Small intestine (tissue), 7 donors: ENCODE results near the gene ASB8. TPM values are rescaled to one million over a fixed set of nuclear protein-coding genes. Genes with fewer than 3 reads are reported as not detected.
"Not testable (repeated sequence)": the region's sequence is repeated elsewhere in the genome, so short reads cannot be mapped to it uniquely, and the experiment has no call there.

Experiments used
- DNase-seq, 2 donors: peaks; one replicate each; pipeline versions ENCODE4 v3.0.0 to v3.0.0-alpha.2; 2013
- FAIRE-seq: peaks from 2 replicates; lab custom pipeline; 2012; peaks lifted over from hg19 to GRCh38; lab: Jason Lieb, UNC
- H3K27ac ChIP-seq, 3 donors: one replicate each; pipeline ENCODE4 v1.5.1; 2013; ENCODE audit warnings: low read length in 2 of 3, mild to moderate bottlenecking in 2 of 3, control low read depth in 1 of 3, inconsistent platforms in 1 of 3, low read depth in 1 of 3, moderate library complexity in 1 of 3
- H3K27me3 ChIP-seq, 3 donors: one replicate each; pipeline ENCODE4 v1.6.1; 2013; ENCODE audit warnings: low read length in 3 of 3, inconsistent platforms in 1 of 3; ENCODE audit not compliant: control insufficient read depth in 3 of 3, insufficient read depth in 3 of 3
- H3K36me3 ChIP-seq, 3 donors: one replicate each; pipeline ENCODE4 v1.6.1; 2013; ENCODE audit warnings: low read length in 3 of 3, inconsistent platforms in 1 of 3, low read depth in 1 of 3, mild to moderate bottlenecking in 1 of 3, moderate library complexity in 1 of 3; ENCODE audit not compliant: control insufficient read depth in 3 of 3, insufficient read depth in 2 of 3
- H3K4me1 ChIP-seq, 3 donors: one replicate each; pipeline ENCODE4 v1.6.1; 2013; ENCODE audit warnings: low read length in 2 of 3, inconsistent platforms in 1 of 3, low read depth in 1 of 3, mild to moderate bottlenecking in 1 of 3, moderate library complexity in 1 of 3; ENCODE audit not compliant: control insufficient read depth in 3 of 3, insufficient read depth in 2 of 3
- H3K4me3 ChIP-seq, 3 donors: one replicate each; pipeline ENCODE4 v1.5.1; 2013; ENCODE audit warnings: low read length in 3 of 3, control low read depth in 1 of 3, inconsistent platforms in 1 of 3, low read depth in 1 of 3, mild to moderate bottlenecking in 1 of 3, moderate library complexity in 1 of 3
- H3K9me3 ChIP-seq, 2 donors: one replicate each; pipeline ENCODE4 v1.6.1; 2013; ENCODE audit warnings: low read depth in 1 of 2, low read length in 1 of 2; ENCODE audit not compliant: control insufficient read depth in 2 of 2, insufficient read depth in 1 of 2
- WGBS, 3 donors: extraction: QIAGEN DNeasy Blood & Tissue Kit; methylation state at CpG; one replicate each; pipeline ENCODE4 v1.1.7; 2013; 5-methylcytosine and 5-hydroxymethylcytosine counted together
- polyA plus RNA-seq, 4 donors: library from polyadenylated mRNA; stranded (reverse) in 3 of 4; unstranded in 1 of 4; fragments of 200-250 nt in 3 of 4; fragments of 120-200 nt in 1 of 4; gene quantifications; one replicate each; pipeline versions ENCODE4 v1.2.1 to v1.2.3, GENCODE V29; 2013
- donor health status: healthy with polysubstance abuse.
- donor health status: control.
- donor health status: control.
- donor health status: Bipolar disorder and iron deficiency.
- donor health status: healthy.

ASB8 gene
- polyA plus RNA-seq, 4 donors, result 17.6 to 29.6 (median 24.0) TPM

GRCh38 chr12:48115957-48116356 is 41.4 kb downstream of the ASB8 start:
- 75 to 96% (median 93%) methylated on average over 1 of the region's 1 CpG for WGBS, 3 donors
- DNase-seq, result no peak
- H3K27ac ChIP-seq, result no peak overlapping the region
- peaks cover 0 to 3% (median 0%) of the 10 kb centered on the region in 3 donors for H3K4me1 ChIP-seq
- no peaks in the 10 kb centered on the region for H3K36me3 ChIP-seq
- no peak for FAIRE-seq
- no peak overlapping the region for H3K4me3 ChIP-seq
- H3K9me3 ChIP-seq, result no peaks in the 10 kb centered on the region
- no peaks in the 10 kb centered on the region for H3K27me3 ChIP-seq

DNA sequence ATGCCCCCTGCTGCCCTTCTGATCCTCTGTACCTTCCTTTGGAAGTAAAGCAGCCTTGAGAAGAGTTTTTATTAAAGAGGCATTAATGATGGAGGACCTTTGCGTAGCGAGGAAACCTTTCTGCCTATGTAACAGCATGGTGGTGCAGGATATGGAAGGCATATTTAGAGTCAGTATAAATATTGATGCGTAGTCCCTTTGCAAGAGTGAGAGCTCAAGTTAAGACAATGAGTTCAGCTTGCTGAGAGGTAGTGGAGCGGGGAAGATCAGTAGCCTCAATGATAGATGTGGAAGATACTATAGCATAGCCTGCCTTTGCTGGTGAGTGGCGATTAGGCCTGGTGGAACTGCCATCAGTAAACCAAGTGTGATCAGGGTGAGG is 46.0 kb downstream of the ASB8 start:
- not testable (repeated sequence) for FAIRE-seq, H3K4me3 ChIP-seq, H3K36me3 ChIP-seq, DNase-seq, H3K27me3 ChIP-seq, H3K27ac ChIP-seq, H3K4me1 ChIP-seq, H3K9me3 ChIP-seq
- 94 to 97% (median 96%) methylated on average over 5 of the region's 5 CpGs for WGBS, 3 donors

GRCh38 chr12:48110691-48111311 is 46.5 kb downstream of the ASB8 start:
- DNase-seq (peak in 1 of 2 donors; percentile 45), FAIRE-seq (no peak)
- H3K36me3 ChIP-seq, result no peaks in the 10 kb centered on the region
- no peak overlapping the region for H3K27ac ChIP-seq
- WGBS, 3 donors, result 79 to 90% (median 79%) methylated on average over 1 of the region's 1 CpG
- H3K27me3 ChIP-seq, result no peaks in the 10 kb centered on the region
- H3K9me3 ChIP-seq, result no peaks in the 10 kb centered on the region
- peaks cover 0 to 8% (median 4%) of the 10 kb centered on the region in 3 donors for H3K4me1 ChIP-seq
- no peak overlapping the region for H3K4me3 ChIP-seq

DNA sequence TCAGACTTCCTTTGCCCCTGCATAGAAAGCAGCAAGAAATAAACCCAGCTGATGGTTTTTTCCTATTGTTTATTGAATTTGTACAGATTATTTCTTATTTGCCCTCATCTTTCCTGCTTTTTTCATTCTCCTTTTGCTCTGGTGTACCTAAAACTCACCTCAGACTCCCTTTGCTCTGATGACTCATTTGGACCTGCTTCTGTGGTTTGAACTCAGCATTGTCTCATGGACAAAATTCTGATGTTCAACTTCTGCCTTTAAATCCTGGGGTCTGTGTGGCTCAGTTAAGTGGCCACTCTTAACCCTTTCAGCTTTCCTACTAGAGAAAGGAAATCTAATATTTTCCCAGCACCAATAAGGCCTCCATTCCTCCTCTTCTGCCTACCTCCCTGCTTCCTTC is 47.9 kb downstream of the ASB8 start:
- peaks cover 2 to 8% (median 7%) of the 10 kb centered on the region in 3 donors for H3K4me1 ChIP-seq
- no peak overlapping the region for H3K27ac ChIP-seq
- FAIRE-seq (no peak), DNase-seq (no peak)
- H3K4me3 ChIP-seq, result no peak overlapping the region
- H3K36me3 ChIP-seq, result no peaks in the 10 kb centered on the region
- no peaks in the 10 kb centered on the region for H3K27me3 ChIP-seq
- no peaks in the 10 kb centered on the region for H3K9me3 ChIP-seq

DNA sequence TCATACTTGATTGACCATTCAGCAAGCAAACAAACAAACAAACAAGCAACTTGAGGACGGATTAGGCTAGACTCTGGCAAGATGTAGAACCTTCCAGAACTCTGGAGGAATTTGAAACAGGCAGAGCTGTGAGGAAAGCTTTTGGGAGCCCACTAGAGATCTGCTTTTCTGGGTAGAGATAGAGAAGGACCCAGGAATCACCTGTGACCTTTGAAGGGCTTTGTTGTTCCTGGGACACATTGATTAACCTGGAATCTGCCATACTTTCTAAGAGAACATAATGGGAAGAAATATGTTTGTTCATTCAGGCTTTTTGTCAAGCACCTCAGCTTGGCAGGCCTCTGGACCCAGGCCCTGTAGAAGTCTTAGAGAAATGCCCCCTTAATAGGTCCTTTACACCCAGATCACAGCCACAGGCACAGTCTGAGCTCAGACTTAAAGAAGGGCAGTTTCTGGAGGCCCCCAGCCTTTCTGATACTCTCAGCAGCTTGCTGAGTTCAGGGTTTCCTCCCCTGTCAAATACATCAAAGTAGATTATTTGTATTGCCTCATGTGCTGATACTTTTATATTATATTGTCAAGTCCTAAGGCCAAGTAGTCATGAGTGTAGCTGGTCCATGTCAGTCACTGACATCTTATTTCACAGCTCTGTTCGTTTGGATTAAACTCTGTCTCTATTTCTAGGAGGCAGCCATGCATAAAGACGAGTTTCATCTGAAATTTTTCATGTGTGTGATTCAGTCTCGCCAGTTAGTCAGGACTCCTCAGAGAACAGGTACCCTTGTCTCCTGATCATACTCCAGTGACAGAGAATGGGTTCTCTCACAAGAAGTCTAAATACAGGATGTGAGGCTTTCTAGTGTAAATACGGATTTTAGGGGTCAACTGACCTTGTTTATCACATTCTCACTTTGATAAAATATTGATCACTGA is 50.4 kb downstream of the ASB8 start:
- FAIRE-seq (no peak), DNase-seq (peak in 1 of 2 donors; percentile 31)
- Histone ChIP-seq H3K27me3 (no peaks in the 10 kb centered on the region), H3K4me3 (peak overlapping the region in 2 of 3 donors; percentile 94 to 100), H3K36me3 (no peaks in the 10 kb centered on the region), H3K9me3 (no peaks in the 10 kb centered on the region), H3K27ac (peak overlapping the region; percentile 89 to 97 (median 96)), H3K4me1 (peaks cover 2 to 8% (median 8%) of the 10 kb centered on the region in 3 donors)
- WGBS, 3 donors, result 63 to 72% (median 69%) methylated on average over 5 of the region's 5 CpGs

GRCh38 chr12:48105867-48106680 is 51.2 kb downstream of the ASB8 start, which contains the start of gene SENP1:
SENP1 (minus strand) TSS chr12:48106079; CDS start chr12:48101472, 4,607 bp downstream.
- peak within 1 kb of the TSS; percentile 89 to 97 (median 96) for H3K27ac ChIP-seq
- H3K4me3 ChIP-seq, result peak within 1 kb of the TSS; percentile 78 to 100 (median 94)
- WGBS, 3 donors, result 0 to 1% (median 0%) methylated on average over 46 to 53 of the region's 53 CpGs
- DNase-seq, result peak; percentile 87 to 96
- H3K4me1 ChIP-seq, result peaks cover 2 to 8% (median 8%) of the 10 kb centered on the region in 3 donors
- FAIRE-seq, result no peak
- no peaks in the 10 kb centered on the region for H3K27me3 ChIP-seq
- no peaks in the 10 kb centered on the region for H3K36me3 ChIP-seq
- no peaks in the 10 kb centered on the region for H3K9me3 ChIP-seq

DNA sequence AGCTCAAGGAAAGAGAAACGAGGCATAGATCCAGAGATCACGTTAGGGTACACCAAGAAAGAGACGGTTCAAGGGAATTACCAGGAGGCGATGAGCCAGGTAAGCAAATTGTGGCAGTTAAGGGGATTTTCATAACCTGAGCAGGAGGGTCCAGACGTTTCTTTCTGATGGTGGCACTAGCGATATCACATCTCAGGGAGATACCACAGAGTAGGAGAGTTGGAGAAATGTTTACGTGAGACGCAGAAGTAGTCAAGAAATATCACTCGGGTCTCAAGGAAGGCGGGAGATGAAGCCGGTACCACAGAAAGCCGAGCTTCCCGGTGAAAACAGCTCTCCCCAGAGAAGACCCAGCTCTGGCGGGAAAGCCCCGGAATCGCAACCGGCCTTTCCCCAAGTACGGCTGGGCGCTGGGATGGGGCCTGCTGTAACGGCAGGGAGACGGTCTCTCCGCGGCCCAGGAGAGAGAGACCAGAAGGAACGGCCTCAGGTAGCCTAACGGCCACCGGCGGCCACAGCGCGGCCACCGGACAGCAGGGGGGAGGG is 51.9 kb downstream of the ASB8 start:
- DNase-seq, result peak in 1 of 2 donors; percentile 20
- Histone ChIP-seq H3K4me1 (peaks cover 2 to 8% (median 8%) of the 10 kb centered on the region in 3 donors), H3K4me3 (peak overlapping the region; percentile 78 to 100 (median 94)), H3K36me3 (no peaks in the 10 kb centered on the region), H3K27me3 (no peaks in the 10 kb centered on the region), H3K27ac (peak overlapping the region; percentile 89 to 97 (median 96)), H3K9me3 (no peaks in the 10 kb centered on the region)
- no peak for FAIRE-seq
- 0 to 1% (median 0%) methylated on average over 27 to 30 of the region's 30 CpGs for WGBS, 3 donors
